ENCODE data around the gene DISC1.
"Not testable (repeated sequence)": the region's sequence is repeated elsewhere in the genome, so short reads cannot be mapped to it uniquely, and the experiment has no call there.

DISC1 gene

GRCh38 chr1:231761747-231762541, 135.4 kb downstream of the DISC1 start:
- in situ Hi-C loops (cut with HindIII; ENCODE audit: low sequenced_read_pairs), result no loop called here

DNA sequence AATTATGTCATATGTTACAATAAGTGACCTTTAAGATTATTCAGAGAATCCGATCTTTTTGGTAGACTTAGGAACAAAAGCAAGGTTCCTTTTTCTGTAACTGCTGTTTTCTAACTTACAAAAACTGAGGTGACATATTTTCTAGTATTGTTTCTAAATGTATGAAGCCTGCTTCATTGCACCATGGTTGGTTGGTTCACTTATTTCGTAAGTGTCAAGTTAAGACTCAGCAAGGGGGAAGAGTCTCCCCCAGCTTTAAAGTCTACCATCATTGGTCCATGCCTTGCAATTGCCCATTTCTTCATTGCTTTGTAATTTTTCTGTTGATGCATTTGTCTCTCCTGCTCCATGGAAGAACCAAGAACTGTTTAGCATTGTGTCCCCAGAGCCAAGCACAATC, 136.9 kb downstream of the DISC1 start:
- in situ Hi-C loops (cut with HindIII; ENCODE audit: low sequenced_read_pairs), result no loop called here

DNA sequence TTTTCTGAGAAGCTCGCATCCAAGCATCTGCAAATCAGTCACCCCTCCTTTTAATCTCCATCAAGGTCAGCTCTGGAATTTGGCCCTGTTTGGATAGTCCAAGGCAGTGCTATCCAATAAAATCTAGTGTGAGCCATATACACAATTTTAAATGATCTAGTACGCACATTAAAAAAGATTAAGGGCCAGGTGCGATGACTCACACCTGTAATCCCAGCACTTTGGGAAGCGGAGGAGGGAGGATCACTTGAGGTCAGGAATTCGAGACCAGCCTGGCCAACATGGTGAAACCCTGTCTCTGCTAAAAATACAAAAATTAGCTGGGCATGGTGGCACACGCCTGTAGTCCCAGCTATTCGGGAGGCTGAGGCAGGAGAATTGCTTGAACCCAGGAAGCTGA, 139.2 kb downstream of the DISC1 start:
- in situ Hi-C loops (cut with HindIII; ENCODE audit: low sequenced_read_pairs), result not testable (repeated sequence)

- in situ Hi-C loops (cut with HindIII; ENCODE audit: low sequenced_read_pairs), result no loop called here
These were observed 140.9 kb downstream of the DISC1 start for GRCh38 chr1:231767471-231767870.

DNA sequence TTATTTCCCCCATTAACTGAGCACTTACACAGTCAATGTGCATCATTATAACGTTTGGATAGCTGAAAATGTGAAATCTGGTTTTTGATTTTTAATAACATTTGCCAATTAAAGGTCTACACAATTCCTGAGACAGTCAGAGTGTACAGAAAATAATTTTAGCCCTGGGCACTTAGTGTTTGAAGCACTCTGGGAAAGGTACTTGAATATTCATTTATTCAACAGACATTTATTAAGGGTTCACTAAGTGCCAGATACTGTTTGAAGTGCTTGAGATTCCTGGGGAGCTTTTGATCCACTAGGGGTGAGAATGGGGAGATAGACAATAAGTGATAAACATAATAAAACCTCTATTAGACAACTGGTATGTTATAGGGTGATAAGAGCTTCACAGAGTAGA, 141.8 kb downstream of the DISC1 start:
- in situ Hi-C loops (cut with HindIII; ENCODE audit: low sequenced_read_pairs), result no loop called here

- in situ Hi-C loops (cut with HindIII; ENCODE audit: low sequenced_read_pairs), result no loop called here
These were observed 144.1 kb downstream of the DISC1 start for GRCh38 chr1:231770506-231771175.

DNA sequence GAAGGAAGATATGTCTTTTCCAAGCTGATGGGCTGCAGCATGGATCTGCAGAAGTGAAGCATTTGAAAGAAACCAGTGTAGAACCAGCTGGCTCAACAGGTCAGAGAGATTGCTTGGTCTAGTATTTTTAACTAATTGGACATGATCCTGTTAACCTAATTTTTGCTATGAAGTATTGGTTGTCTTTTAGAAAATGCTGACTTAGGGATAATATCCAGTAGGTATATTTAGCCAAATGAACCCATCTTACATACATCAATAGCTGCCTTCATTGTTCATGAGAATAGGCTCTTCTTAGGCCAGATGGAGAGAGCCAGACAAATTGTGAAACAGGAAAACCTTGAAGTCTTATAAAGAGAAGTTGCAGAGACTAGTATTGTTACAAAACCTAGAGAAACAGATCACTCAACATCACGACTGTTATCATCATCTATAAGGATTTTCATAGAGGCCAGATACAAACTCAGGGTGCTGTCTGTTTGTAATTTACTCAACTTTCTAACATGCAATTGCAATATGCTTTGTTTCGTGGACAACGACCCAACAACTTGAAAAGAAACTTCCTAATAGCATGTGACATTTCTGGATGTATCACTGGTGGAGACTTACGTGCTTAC, 148.2 kb downstream of the DISC1 start:
- in situ Hi-C loops (cut with HindIII; ENCODE audit: low sequenced_read_pairs), result no loop called here

GRCh38 chr1:231776010-231776756, 149.6 kb downstream of the DISC1 start:
- in situ Hi-C loops (cut with HindIII; ENCODE audit: low sequenced_read_pairs), result no loop called here

GRCh38 chr1:231776757-231777062, 150.1 kb downstream of the DISC1 start:
- in situ Hi-C loops (cut with HindIII; ENCODE audit: low sequenced_read_pairs), result no loop called here

DNA sequence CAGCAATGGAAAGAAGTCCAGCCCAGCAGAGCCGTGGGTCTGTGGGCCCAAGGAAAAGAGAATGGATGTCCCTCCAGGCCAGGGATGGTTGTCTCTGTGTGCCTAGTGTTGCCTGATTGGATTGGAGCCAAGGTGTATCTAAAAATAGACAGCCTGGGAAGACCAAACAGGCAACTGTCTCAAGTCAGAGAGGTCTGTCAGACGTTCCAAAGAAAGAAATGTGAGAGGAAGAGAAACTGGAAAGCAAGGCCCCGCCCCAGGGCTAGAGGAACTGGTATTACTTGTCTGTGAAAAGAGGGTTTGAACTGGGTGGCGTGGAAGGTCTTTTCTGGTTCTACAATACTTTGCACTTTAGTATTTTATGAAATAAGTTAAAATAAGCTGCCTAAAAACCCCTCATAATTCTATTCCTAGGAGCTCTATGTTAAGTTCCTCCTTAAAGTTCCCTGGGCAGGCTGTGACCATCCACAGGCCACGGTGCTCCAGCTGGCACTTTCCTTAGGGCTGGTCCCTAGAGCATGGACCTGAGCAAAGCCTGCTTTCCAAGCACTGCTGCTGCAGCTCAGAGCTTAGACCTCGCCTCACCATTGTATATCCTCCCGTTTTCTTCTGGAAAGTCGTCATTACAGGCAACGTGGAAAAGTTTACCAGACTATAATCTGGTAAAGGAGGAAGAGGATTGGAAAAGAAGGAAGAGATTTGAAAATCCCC, 151.6 kb downstream of the DISC1 start:
- in situ Hi-C loops (cut with HindIII; ENCODE audit: low sequenced_read_pairs), result no loop called here

GRCh38 chr1:231779081-231779480, 152.5 kb downstream of the DISC1 start:
- in situ Hi-C loops (cut with HindIII; ENCODE audit: low sequenced_read_pairs), result no loop called here

- in situ Hi-C loops (cut with HindIII; ENCODE audit: low sequenced_read_pairs), result no loop called here
These were observed 155.3 kb downstream of the DISC1 start for GRCh38 chr1:231781892-231782291.

- in situ Hi-C loops (cut with HindIII; ENCODE audit: low sequenced_read_pairs), result not testable (repeated sequence)
These were observed 158.5 kb downstream of the DISC1 start for GRCh38 chr1:231785073-231785472.

- in situ Hi-C loops (cut with HindIII; ENCODE audit: low sequenced_read_pairs), result no loop called here
These were observed 159.5 kb downstream of the DISC1 start for GRCh38 chr1:231786126-231786525.

DNA sequence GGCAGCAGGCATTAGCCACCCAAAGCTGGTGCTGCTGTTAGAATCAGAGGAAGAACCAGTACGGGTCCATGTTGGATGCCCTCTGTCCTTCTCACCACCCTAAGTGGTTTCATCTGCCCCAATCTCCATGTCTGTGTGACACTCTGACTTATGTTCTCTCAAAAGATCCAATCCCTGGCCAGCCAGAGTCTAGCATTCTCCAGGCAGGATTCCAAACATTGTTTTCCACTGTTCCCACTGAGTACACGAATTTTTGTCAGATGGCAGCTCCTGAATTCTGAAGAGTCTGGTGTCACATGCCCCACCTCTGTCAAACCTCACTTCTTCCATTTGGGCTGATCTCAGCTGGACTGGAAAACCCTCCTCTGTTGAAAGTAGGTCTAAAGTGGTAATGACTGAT, 166.0 kb downstream of the DISC1 start:
- in situ Hi-C loops (cut with HindIII; ENCODE audit: low sequenced_read_pairs), result no loop called here

GRCh38 chr1:231793893-231794292, 167.3 kb downstream of the DISC1 start:
- in situ Hi-C loops (cut with HindIII; ENCODE audit: low sequenced_read_pairs), result no loop called here

GRCh38 chr1:231796141-231796540, 169.6 kb downstream of the DISC1 start:
- in situ Hi-C loops (cut with HindIII; ENCODE audit: low sequenced_read_pairs), result no loop called here

DNA sequence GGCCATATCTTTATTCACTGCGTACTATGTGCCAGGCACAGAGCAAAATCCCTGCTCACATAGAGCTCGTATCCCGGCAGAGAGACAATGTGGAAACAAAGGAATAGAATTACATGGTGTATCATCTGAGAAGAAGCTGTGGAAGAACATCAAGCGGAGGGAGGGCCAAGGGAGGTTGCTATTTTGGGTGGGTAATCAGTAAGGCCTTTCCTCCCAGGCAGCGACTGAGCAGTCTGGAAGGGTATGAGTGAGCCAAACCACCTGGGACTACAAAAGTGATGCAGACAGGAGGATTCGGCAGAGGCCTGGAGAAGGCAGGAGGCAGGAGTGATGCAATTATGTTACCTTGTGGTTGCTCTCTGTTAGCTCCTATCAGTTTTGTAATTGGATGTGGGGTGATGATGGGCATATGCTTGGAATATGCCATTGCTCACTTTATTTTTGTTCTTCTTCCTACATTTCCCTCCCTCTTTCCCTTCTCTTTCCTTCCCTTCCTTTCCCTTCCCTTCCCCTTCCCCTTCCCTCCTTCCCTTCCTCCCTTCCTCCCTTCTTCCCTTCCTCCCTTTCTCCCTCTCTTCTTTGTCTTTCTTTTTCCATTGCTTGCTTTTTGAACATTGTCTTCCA, 172.9 kb downstream of the DISC1 start:
- in situ Hi-C loops (cut with HindIII; ENCODE audit: low sequenced_read_pairs), result no loop called here

- in situ Hi-C loops (cut with HindIII; ENCODE audit: low sequenced_read_pairs), result no loop called here
These were observed 173.5 kb downstream of the DISC1 start for GRCh38 chr1:231800108-231800507.

GRCh38 chr1:231801042-231801585, 174.5 kb downstream of the DISC1 start:
- in situ Hi-C loops (cut with HindIII; ENCODE audit: low sequenced_read_pairs), result no loop called here

Measured in endothelial cell of hepatic sinusoid (primary cell).